ENCODE data around the gene CPXM1. TPM values are rescaled to one million over a fixed set of nuclear protein-coding genes. Genes with fewer than 3 reads are reported as not detected.

The CPXM1 gene
- polyA plus RNA-seq, 4 donors = 238 to 306 (median 269) TPM

DNA sequence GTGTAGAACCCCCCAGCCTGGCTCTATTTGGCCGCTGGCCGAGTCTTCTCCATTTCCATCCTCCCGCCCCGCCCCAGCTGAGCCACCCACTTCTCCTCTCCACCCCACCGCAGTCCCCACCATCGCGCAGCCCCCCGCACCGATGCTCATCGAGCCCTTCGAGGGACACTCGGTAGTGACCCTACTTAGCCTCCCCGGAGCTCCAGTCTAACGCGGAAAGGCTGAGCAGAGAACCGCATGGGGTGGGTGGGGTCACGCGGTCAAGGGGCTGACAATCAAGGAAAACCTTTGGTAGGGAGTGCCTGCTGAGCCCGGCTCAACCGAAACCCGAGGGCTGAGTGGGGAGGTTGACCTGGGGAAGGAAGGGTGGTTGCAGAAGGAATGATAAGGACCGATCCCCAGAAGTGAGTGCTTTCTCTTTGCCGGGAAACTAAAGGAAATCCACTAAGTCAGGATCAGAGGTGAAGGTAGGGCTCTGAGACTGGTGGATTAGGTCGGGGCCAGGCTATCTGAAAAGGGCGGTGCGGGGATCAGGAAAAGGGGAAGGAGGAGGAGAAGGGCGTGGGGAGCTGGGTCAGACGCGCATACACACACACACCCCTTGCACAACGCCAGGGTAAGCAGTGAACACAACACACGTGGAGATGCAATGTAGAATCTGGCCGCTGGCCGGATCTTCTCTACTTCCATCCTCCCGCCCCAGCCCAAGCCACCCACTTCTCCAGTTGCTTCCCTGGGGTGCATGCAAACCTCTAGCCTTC, 49.8 kb downstream of the CPXM1 start:
- no peak for DNase-seq (ENCODE audit: low read depth in 4 of 4, low spot score in 2 of 4)

DNA sequence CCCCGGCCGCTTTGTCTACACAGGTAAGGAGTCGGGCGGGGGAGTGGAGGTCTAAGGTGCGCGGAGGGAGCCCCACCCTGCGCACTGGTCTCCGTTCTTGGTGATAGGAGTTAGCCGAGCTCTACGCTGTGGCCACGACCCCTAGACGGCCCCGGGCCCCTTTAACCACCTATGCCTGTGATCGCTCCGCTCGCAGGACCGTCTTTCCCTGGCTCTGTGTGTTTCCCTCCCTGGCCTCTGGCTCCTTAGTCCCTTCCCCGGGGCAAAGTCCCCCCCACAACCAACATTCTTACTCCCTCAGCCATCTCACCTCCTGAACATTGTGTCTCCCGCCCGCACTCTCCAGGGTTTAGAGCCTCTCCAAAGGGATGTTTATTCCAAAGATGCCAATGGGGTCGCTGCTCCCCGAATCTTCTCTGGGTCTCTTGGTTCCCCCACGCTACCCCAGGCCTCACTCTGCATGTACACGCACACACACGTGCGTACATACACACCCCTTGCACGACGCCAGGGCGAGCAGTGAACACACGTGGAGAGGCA, 50.4 kb downstream of the CPXM1 start:
- DNase-seq (ENCODE audit: low read depth in 4 of 4, low spot score in 2 of 4) = no peak

DNA sequence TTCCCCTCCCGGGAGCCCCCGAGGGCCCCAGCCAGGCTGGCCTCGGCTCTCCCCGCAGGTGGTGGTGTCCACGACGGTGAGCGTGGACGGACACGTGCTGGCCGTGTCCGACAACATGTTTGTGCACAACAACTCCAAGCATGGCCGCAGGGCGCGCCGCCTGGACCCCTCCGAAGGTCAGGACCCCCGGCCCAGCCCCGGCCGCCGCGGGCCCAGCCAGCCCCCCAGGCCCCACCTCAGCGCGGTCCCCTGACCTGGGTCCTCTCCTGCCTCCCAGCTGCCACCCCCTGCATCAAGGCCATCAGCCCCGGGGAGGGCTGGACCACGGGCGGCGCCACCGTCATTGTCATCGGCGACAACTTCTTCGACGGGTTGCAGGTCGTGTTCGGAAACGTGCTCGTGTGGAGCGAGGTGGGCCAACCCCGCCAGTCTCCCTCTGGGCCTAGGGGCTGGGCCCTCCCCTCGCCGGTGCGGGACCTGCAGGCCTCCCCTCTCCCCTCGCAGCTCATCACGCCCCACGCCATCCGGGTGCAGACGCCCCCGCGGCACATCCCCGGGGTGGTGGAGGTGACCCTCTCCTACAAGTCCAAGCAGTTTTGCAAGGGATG, 51.0 kb downstream of the CPXM1 start:
- no peak for DNase-seq (ENCODE audit: low read depth in 4 of 4, low spot score in 2 of 4)

DNA sequence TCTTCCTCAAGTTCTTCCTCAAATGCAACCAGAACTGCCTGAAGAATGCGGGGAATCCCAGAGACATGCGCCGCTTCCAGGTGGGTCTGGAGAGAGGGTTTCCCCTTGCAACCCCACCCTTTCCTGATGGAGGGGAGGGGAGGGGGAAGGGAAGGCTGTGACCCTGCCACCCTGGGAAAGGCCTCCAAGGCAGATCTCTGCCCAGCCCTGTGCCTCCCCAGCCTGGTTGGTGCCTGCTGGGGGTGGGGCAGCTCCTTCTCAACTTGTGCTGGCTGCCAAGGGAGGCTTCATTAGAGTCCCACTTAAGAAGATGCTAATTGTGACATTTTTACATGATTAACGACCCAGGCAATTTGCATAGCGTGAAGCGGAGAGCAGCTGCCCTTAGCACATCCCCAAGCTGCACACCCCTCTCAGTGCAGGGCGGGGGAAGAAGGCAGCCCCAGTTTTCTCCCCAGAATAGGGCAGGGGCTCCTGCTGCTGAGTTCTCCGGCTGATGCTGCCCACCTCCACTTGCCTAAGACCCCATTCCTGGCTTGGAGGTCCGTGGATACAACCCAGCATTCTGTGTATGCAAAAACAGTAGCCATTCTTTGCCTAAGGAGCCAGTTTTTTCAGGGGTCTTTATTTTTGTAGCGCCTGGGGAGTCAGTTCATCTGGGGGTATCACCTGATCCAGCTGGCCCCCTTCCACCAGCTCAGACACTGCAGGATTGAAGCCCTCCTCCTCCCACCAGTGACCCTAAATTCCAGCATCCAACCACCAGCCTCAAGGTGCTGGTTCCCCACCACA, 51.7 kb downstream of the CPXM1 start:
- DNase-seq (ENCODE audit: low read depth in 4 of 4, low spot score in 2 of 4) = no peak

DNA sequence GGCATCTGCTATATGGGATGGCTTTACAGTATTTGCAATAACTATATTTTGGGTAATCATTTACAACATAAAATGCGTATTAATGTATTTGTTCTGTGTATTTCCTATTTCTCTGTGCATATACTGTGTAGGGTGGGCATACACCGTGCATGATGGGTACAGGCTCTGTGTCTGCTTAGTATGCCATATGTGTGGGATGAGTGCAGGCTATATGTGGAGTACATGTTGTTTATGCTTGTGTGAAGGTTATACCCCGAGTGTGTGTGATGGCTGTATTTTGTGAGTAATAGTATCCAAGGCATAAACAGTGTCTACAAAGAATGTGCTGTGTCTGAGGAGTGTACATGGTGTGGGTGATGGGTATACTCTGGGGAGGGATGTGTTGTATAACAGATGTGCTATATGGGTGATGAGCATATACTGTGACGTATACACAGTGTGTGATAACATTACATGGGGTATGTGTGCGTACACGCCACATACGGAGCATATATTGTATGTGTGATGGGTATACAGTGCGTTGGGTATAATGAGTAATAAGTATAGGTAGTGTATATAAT, 52.7 kb downstream of the CPXM1 start:
- DNase-seq (ENCODE audit: low read depth in 4 of 4, low spot score in 2 of 4) = no peak

DNA sequence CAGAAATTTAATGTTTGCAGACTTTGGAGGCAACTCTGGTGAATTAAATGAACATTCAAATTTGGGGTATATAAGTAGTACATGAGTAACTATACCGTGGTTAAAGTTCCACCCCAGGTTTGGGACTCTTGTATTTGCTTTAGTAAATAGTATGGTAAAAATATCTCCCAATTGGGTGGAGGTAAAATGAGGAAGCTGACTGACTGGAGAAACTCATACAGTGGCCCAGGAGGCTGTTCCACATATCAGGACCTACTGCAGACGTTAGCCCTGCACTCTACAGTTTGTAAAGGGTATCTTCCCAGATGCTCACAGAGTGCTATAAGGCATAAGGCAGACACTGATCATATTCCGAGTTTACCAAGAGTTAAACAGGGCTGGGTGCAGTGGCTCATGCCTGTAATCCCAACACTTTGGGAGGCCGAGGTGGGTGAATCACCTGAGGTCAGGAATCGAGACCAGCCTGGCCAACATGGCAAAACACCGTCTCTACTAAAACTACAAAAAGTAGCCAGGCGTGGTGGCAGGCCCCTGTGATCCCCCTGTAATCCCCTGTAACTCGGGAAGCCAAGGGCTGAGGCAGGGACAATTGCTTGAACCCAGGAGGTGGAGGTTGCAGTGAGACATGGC, 53.7 kb downstream of the CPXM1 start:
- no peak for DNase-seq (ENCODE audit: low read depth in 4 of 4, low spot score in 2 of 4)

DNA sequence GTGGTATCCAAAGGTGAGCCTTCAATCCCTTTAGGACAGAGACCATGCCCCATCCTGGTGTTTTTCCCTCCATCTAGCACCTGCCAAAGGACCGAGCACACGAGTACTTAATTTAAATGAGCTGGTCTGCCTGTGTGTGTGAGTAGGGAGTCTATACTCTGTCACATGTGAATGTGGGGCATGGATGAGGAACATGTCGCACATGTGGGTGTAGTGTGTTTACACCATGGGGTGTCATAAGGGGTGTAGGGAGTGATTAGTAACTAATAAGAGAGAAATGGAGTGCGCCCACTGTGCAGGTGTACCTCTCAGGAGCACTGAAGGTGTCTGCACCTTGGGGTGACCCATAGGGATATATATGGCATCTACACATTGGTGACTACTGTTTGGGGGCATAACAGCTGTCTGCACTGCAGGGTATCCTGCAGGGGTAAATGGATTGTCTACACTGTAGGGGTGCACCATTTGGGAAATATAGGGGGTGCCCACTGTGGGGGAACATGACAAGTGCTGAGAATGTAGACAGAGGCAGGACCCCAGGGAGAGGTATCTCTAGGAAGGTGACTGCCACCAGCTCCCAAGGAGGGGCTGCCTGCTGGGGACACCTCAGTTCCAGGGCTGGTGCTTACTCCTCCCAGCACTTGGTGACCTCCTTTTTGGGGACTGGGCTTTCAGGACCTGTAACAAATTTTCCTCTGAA, 54.3 kb downstream of the CPXM1 start:
- DNase-seq (ENCODE audit: low read depth in 4 of 4, low spot score in 2 of 4) = no peak

DNA sequence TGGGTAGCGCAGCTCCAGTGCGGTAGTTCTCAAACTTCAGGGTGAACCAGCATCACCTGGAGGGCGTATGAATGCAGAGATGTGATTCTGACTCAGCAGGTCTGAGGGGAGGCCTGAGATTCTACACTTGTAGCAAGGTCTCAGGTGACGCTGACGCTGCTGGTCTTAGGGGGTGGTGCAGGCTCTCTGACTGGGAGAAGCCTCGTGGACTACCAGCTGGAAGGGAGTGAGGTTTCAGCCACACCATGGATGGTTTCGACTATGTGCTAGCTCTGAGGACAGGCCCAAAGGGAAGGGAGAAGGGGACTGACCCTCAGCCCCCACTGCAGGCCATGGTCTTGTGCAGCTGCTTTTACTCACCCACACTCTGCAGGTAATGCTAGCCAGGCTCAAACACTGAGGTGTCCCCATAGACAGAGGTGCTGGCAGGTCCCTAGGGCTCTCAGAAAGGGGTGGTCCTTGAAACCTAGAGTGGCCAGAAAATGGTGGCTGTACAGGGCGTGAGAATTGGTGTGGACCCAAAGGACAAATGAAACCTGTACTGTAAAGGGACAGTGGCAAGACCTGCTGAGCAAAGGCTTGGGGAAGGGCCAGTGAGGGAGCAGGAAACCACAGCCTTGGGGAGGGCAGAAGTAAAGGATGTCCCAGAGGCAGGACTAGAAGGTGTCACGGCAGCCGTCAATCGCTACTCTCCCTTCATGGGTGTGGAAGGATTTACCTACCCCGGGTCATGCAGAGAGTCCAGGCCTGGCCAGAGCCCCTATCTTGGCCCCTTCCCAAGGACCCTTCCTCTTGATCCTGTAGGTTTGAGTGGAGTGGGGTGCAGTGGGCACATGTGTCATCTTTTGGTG, 55.1 kb downstream of the CPXM1 start:
- DNase-seq (ENCODE audit: low read depth in 4 of 4, low spot score in 2 of 4) = no peak

Other genes with a start within 250 kb of the CPXM1 start
- 100 to 1,000 TPM; 198 to 280 (median 246) TPM for gene NOP56, start 148.0 kb downstream of the CPXM1 start, polyA plus RNA-seq (ENCODE audit: insufficient read length in 4 of 4)
- gene IDH3B, start 136.4 kb downstream of the CPXM1 start, polyA plus RNA-seq (ENCODE audit: insufficient read length in 4 of 4) = 100 to 1,000 TPM; 125 to 142 (median 135) TPM
- gene EBF4, start 107.8 kb downstream of the CPXM1 start, polyA plus RNA-seq (ENCODE audit: insufficient read length in 4 of 4) = 10 to 100 TPM; 25.8 to 45.1 (median 37.8) TPM
- gene C20orf141, start 14.4 kb upstream of the CPXM1 start, polyA plus RNA-seq (ENCODE audit: insufficient read length in 4 of 4) = not detected
- gene TMEM239, start 15.7 kb upstream of the CPXM1 start, polyA plus RNA-seq (ENCODE audit: insufficient read length in 4 of 4) = under 1 TPM in 2 of 4 donors, not detected in 2; 0.07 to 0.09 TPM
- 10 to 100 TPM; 52.9 to 87.1 (median 75.4) TPM for gene PCED1A, start 40.0 kb upstream of the CPXM1 start, polyA plus RNA-seq (ENCODE audit: insufficient read length in 4 of 4)
- 10 to 100 TPM; 35.7 to 45.0 (median 40.9) TPM for gene VPS16, start 40.1 kb upstream of the CPXM1 start, polyA plus RNA-seq (ENCODE audit: insufficient read length in 4 of 4)
- gene PTPRA, start 72.9 kb upstream of the CPXM1 start, polyA plus RNA-seq (ENCODE audit: insufficient read length in 4 of 4) = 100 to 1,000 TPM in 1 of 4 donors, 10 to 100 TPM in 3; 89.8 to 113 (median 95.5) TPM
- under 1 TPM in 3 of 4 donors, not detected in 1; 0.40 to 0.62 (median 0.58) TPM for gene GNRH2, start 243.0 kb upstream of the CPXM1 start, polyA plus RNA-seq (ENCODE audit: insufficient read length in 4 of 4)
- gene MRPS26, start 245.4 kb upstream of the CPXM1 start, polyA plus RNA-seq (ENCODE audit: insufficient read length in 4 of 4) = 10 to 100 TPM; 53.1 to 78.6 (median 65.6) TPM